UCSD-AML1 (cell line): Measurements from ENCODE around the gene LAMP5.

ENCODE experiments used
- DNase-seq: peaks from one replicate; lab custom pipeline; 2025; ENCODE audit not compliant: unreplicated experiment; lab: John Stamatoyannopoulos, UW

LAMP5 gene

GRCh38 chr20:9532069-9532838, 17.9 kb downstream of the LAMP5 start:
- DNase-seq = no peak

- no peak for DNase-seq
These were observed 19.6 kb downstream of the LAMP5 start for GRCh38 chr20:9534025-9534424.

- no peak for DNase-seq
These were observed 21.1 kb downstream of the LAMP5 start for GRCh38 chr20:9535449-9535848.

GRCh38 chr20:9543214-9543613, 28.8 kb downstream of the LAMP5 start:
- DNase-seq = no peak

- DNase-seq = no peak
These were observed 35.9 kb downstream of the LAMP5 start for GRCh38 chr20:9550283-9550682.

GRCh38 chr20:9550871-9551270, 36.5 kb downstream of the LAMP5 start:
- DNase-seq = no peak

GRCh38 chr20:9551808-9552550, 37.6 kb downstream of the LAMP5 start:
- no peak for DNase-seq

- DNase-seq = no peak
These were observed 41.4 kb downstream of the LAMP5 start for GRCh38 chr20:9555781-9556180.

GRCh38 chr20:9557411-9557810, 43.0 kb downstream of the LAMP5 start:
- DNase-seq = no peak

- no peak for DNase-seq
These were observed 51.6 kb downstream of the LAMP5 start for GRCh38 chr20:9565910-9566550.

GRCh38 chr20:9566977-9567376, 52.6 kb downstream of the LAMP5 start:
- DNase-seq = no peak

- DNase-seq = no peak
These were observed 56.2 kb downstream of the LAMP5 start for GRCh38 chr20:9570612-9571011.

GRCh38 chr20:9571783-9572182, 57.4 kb downstream of the LAMP5 start:
- DNase-seq = no peak

- DNase-seq = no peak
These were observed 58.3 kb downstream of the LAMP5 start for GRCh38 chr20:9572670-9573069.

- DNase-seq = no peak
These were observed 59.2 kb downstream of the LAMP5 start for GRCh38 chr20:9573335-9574151.

GRCh38 chr20:9574181-9574580, 59.8 kb downstream of the LAMP5 start:
- no peak for DNase-seq

- no peak for DNase-seq
These were observed 60.4 kb downstream of the LAMP5 start for GRCh38 chr20:9574776-9575175.

GRCh38 chr20:9575836-9576235, 61.4 kb downstream of the LAMP5 start:
- no peak for DNase-seq

- no peak for DNase-seq
These were observed 62.3 kb downstream of the LAMP5 start for GRCh38 chr20:9576695-9577094.

GRCh38 chr20:9577397-9577796, 63.0 kb downstream of the LAMP5 start:
- no peak for DNase-seq

GRCh38 chr20:9578594-9578993, 64.2 kb downstream of the LAMP5 start:
- DNase-seq = no peak
